B cell (primary cell): ENCODE measurements around the gene STAT2. TPM values are rescaled to one million over a fixed set of nuclear protein-coding genes. Genes with fewer than 3 reads are reported as not detected.
A peak's percentile ranks its signal among the peaks of the same experiment; 100 is the strongest.

Experiments used
- ATAC-seq: fragments of 200-7000 bp; cut with Tn5 transposase; one replicate; pipeline ENCODE4 v1.10.0; 2021; ENCODE audit warnings: low read depth, mild to moderate bottlenecking, moderate number of reproducible peaks, moderate library complexity
- CTCF ChIA-PET: fragments of 350-600 bp; sonication (Branson Sonifier 250); formaldehyde crosslinking; loops from one replicate; lab custom pipeline; 2021; ENCODE audit warnings: antibody characterized with exemption, inconsistent platforms; lab: Charles Lee
- POLR2A ChIA-PET: fragments of 350-600 bp; sonication (Branson Sonifier 250); formaldehyde crosslinking; loops from one replicate; lab custom pipeline; 2021; ENCODE audit warnings: antibody characterized with exemption; lab: Charles Lee
- DNase-seq: peaks from one replicate; pipeline ENCODE4 v3.0.0; 2013
- H2AFZ ChIP-seq: 2 replicates; pipeline ENCODE4 v1.6.1; 2012; ENCODE audit warnings: mild to moderate bottlenecking, low read depth, low read length; ENCODE audit not compliant: insufficient read depth, poor library complexity, severe bottlenecking
- H3K27ac ChIP-seq, 2 donors: 1 replicate in 1 of 2; 2 replicates in 1 of 2; pipeline ENCODE4 v1.5.1; 2012 to 2013; ENCODE audit warnings: low read length in 2 of 2, mild to moderate bottlenecking in 2 of 2, moderate library complexity in 1 of 2
- H3K27me3 ChIP-seq, 4 experiments: fragments of 200-600 bp in 1 of 4; sonication (generic) in 1 of 4; replicated peaks in 1 of 4; 1 replicate in 2 of 4; 2 replicates in 2 of 4; pipeline versions ENCODE4 v1.6.1 to v1.7.0; 2013 to 2016; ENCODE audit warnings: low read length in 3 of 4, mild to moderate bottlenecking in 2 of 4, mixed read lengths in 1 of 4, moderate library complexity in 1 of 4; ENCODE audit not compliant: insufficient read depth in 4 of 4, control insufficient read depth in 3 of 4; ENCODE audit errors: control extremely low read depth in 1 of 4
- H3K36me3 ChIP-seq, 2 experiments: replicated peaks in 1 of 2; 1 replicate in 1 of 2; 2 replicates in 1 of 2; pipeline versions ENCODE4 v1.6.1 to v1.7.1; 2013; ENCODE audit warnings: low read length in 1 of 2; ENCODE audit not compliant: insufficient read depth in 2 of 2, control insufficient read depth in 1 of 2; ENCODE audit errors: control extremely low read depth in 1 of 2, extremely low read depth in 1 of 2
- H3K4me1 ChIP-seq, 2 donors: fragments of 200-600 bp in 1 of 2; sonication (generic) in 1 of 2; 1 replicate in 1 of 2; 2 replicates in 1 of 2; pipeline versions ENCODE4 v1.5.1 to v1.6.1; 2013 to 2017; ENCODE audit warnings: low read length in 2 of 2; ENCODE audit not compliant: control insufficient read depth in 2 of 2, insufficient read depth in 2 of 2
- H3K4me2 ChIP-seq: replicated peaks from 2 replicates; pipeline ENCODE3; 2012; ENCODE audit warnings: mild to moderate bottlenecking, low read depth, low read length; ENCODE audit not compliant: poor library complexity, severe bottlenecking
- H3K4me3 ChIP-seq, 5 experiments: fragments of 200-600 bp in 1 of 5; sonication (generic) in 1 of 5; 1 replicate in 3 of 5; 2 replicates in 2 of 5; pipeline versions ENCODE4 v1.5.1 to v1.7.0; 2011 to 2016; ENCODE audit warnings: low read length in 4 of 5, mild to moderate bottlenecking in 4 of 5, low read depth in 2 of 5, control low read depth in 1 of 5, moderate library complexity in 1 of 5; ENCODE audit not compliant: insufficient read depth in 1 of 5; ENCODE audit errors: control extremely low read depth in 1 of 5, extremely low read depth in 1 of 5
- H3K79me2 ChIP-seq: fragments of 200-600 bp; sonication (generic); one replicate; pipeline ENCODE4 v1.6.0; 2016; ENCODE audit warnings: low read length; ENCODE audit not compliant: control insufficient read depth, insufficient read depth
- H3K9ac ChIP-seq: fragments of 200-600 bp; sonication (generic); 2 replicates; pipeline ENCODE4 v1.6.1; 2017; ENCODE audit warnings: mild to moderate bottlenecking, low read length, moderate library complexity
- H3K9me3 ChIP-seq, 3 donors: one replicate each; pipeline versions ENCODE4 v1.6.1 to v1.7.1; 2013; ENCODE audit warnings: low read length in 2 of 3; ENCODE audit not compliant: control insufficient read depth in 2 of 3, insufficient read depth in 1 of 3; ENCODE audit errors: control extremely low read depth in 1 of 3
- H4K20me1 ChIP-seq: 2 replicates; pipeline ENCODE4 v1.6.0; 2012; ENCODE audit warnings: mild to moderate bottlenecking, low read length; ENCODE audit not compliant: insufficient read depth, control insufficient read depth, poor library complexity, severe bottlenecking
- H3K27ac Mint-ChIP-seq: one replicate; pipeline ENCODE4 v1.8.0; 2021; ENCODE audit warnings: mixed read lengths
- H3K27me3 Mint-ChIP-seq: one replicate; pipeline ENCODE4 v1.8.0; 2021; ENCODE audit warnings: mixed read lengths
- H3K4me1 Mint-ChIP-seq: one replicate; pipeline ENCODE4 v1.8.0; 2021; ENCODE audit warnings: mixed read lengths
- H3K4me3 Mint-ChIP-seq: one replicate; pipeline ENCODE4 v1.8.0; 2021; ENCODE audit warnings: mixed read lengths
- H3K9me3 Mint-ChIP-seq: one replicate; pipeline ENCODE4 v1.8.0; 2022; ENCODE audit warnings: mixed read lengths; ENCODE audit not compliant: insufficient read depth
- EZH2 ChIP-seq: IDR thresholded peaks from 2 replicates; pipeline ENCODE4 v1.6.1; 2012; ENCODE audit warnings: borderline replicate concordance, low read depth, mild to moderate bottlenecking, moderate library complexity, low read length; ENCODE audit not compliant: insufficient read depth, poor library complexity, severe bottlenecking
- WGBS: methylation state at CpG from one replicate; pipeline ENCODE4 v1.1.5; 2013; ENCODE audit warnings: missing lambda C conversion rate; ENCODE audit not compliant: insufficient coverage; 5-methylcytosine and 5-hydroxymethylcytosine counted together
- intact Hi-C: fragments of 100-400 bp; cut with micrococcal nuclease; formaldehyde crosslinking; loops from one replicate; pipeline ENCODE4 v1.10.0; 2022
- polyA plus RNA-seq: library from polyadenylated mRNA; depleted of rRNA; stranded (reverse); fragments of >200 nt; gene quantifications from 2 replicates; pipeline ENCODE4 v1.2.3, GENCODE V29; 2012
- total RNA-seq, 2 donors: library from RNA; stranded (reverse); fragments of 120-200 nt in 1 of 2; gene quantifications; 1 replicate in 1 of 2; 2 replicates in 1 of 2; pipeline versions ENCODE4 v1.2.3 to v1.2.4, GENCODE V29; 2013 to 2022
- TF ChIP-seq, protein P1 (sequence below): fragments of 200-600 bp; IDR thresholded peaks from one replicate; pipeline ENCODE4 v1.8.0; 2022; ENCODE audit warnings: antibody characterized with exemption, mild to moderate bottlenecking

Gene STAT2
- total and polyA plus RNA-seq, 2 donors (not counting 1 experiment from before 2014, with no cell fraction given): 261 to 298 TPM

DNA sequence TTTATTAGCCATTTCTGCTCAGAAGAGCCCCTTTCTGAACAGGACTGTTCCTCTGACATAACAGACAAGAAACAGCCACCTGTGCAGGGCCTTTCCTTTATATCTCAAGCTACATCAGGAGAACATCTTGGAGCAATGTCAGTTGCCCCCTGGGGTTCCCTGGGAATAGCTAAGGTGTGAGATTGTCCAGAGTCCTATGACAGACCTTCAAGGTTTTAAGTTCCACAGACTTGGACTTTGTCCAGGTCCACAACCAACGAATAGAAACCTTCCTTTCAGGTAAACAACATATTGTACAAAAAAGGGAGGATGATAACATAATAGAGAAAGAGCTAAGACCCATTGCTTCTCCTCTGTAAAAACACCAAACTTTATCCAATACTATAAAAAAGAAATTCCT is 18.3 kb downstream of the STAT2 start:
- H4K20me1 ChIP-seq: no peaks in the 10 kb centered on the region
- TF ChIP-seq, protein P1, sequence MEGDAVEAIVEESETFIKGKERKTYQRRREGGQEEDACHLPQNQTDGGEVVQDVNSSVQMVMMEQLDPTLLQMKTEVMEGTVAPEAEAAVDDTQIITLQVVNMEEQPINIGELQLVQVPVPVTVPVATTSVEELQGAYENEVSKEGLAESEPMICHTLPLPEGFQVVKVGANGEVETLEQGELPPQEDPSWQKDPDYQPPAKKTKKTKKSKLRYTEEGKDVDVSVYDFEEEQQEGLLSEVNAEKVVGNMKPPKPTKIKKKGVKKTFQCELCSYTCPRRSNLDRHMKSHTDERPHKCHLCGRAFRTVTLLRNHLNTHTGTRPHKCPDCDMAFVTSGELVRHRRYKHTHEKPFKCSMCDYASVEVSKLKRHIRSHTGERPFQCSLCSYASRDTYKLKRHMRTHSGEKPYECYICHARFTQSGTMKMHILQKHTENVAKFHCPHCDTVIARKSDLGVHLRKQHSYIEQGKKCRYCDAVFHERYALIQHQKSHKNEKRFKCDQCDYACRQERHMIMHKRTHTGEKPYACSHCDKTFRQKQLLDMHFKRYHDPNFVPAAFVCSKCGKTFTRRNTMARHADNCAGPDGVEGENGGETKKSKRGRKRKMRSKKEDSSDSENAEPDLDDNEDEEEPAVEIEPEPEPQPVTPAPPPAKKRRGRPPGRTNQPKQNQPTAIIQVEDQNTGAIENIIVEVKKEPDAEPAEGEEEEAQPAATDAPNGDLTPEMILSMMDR: no peak
- no peak for TF ChIP-seq EZH2
- H3K36me3 ChIP-seq: peaks cover 3 to 42% of the 10 kb centered on the region in 2 experiments
- Mint-ChIP-seq H3K4me3 (no peak overlapping the region), H3K27me3 (no peaks in the 10 kb centered on the region), H3K4me1 (peaks cover 33% of the 10 kb centered on the region), H3K9me3 (no peaks in the 10 kb centered on the region), H3K27ac (peak overlapping the region; percentile 6)
- H3K9ac ChIP-seq: no peak overlapping the region
- ChIA-PET CTCF (interaction anchor here (2.2 to 2.4 kb wide), 2 partner anchors 18 to 122 kb away, joined by 6 to 10 read pairs; partner anchors contain the start of gene STAT2), POLR2A (interaction anchor here (1.0 to 2.1 kb wide), 2 partner anchors 8 to 18 kb away, joined by 7 read pairs; partner anchors contain the start of genes PAN2 and STAT2)
- H3K27me3 ChIP-seq: no peaks in the 10 kb centered on the region
- peaks cover 10% of the 10 kb centered on the region for H3K79me2 ChIP-seq
- ATAC-seq (no peak), DNase-seq (no peak)
- no peak overlapping the region for H2AFZ ChIP-seq
- no peak overlapping the region for H3K4me3 ChIP-seq
- peaks cover 26 to 33% of the 10 kb centered on the region in 2 donors for H3K4me1 ChIP-seq
- H3K4me2 ChIP-seq: no peak overlapping the region
- peak overlapping the region in 1 of 2 donors; percentile 14 for H3K27ac ChIP-seq
- intact Hi-C loops: no loop called here
- H3K9me3 ChIP-seq: no peaks in the 10 kb centered on the region
- WGBS: no CpG with 5 or more reads among the region's 1 CpG

DNA sequence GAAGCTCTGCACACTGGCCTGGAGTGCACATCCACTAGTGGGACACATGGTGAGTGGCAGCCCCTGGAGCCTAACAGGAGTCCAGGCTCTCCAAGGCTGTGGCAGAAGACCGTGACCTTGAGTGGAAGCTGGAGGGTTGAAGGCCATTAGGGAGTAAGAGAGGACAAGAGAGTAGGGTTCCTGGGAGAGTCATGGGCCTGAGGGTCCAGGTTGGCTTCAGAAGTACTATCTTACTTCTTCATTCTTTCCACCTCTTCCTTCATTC is 20.8 kb downstream of the STAT2 start:
- H3K27me3 ChIP-seq: no peaks in the 10 kb centered on the region
- ATAC-seq: no peak
- no CpG with 5 or more reads among the region's 1 CpG for WGBS
- POLR2A ChIA-PET: interaction anchor here (0.6 to 2.5 kb wide), 7 partner anchors 15 to 125 kb away, joined by 3 to 22 read pairs (median 5); partner anchors contain the start of genes CNPY2, CS, RNF41 and STAT2
- peak overlapping the region; percentile 81 for H3K4me2 ChIP-seq
- H3K4me3 Mint-ChIP-seq: peak overlapping the region; percentile 95
- CTCF ChIA-PET: interaction anchor here (0.5 to 7.6 kb wide), 6 partner anchors 20 to 126 kb away, joined by 4 to 45 read pairs (median 14); partner anchors contain the start of genes CNPY2, STAT2 and TIMELESS
- H3K27ac Mint-ChIP-seq: peak overlapping the region; percentile 99
- peak overlapping the region; percentile 86 to 88 for H3K27ac ChIP-seq
- peaks cover 35 to 43% of the 10 kb centered on the region in 2 donors for H3K4me1 ChIP-seq
- peaks cover 43% of the 10 kb centered on the region for H3K4me1 Mint-ChIP-seq
- peak overlapping the region; percentile 52 for H2AFZ ChIP-seq
- H3K9me3 Mint-ChIP-seq: no peaks in the 10 kb centered on the region
- peaks cover 0 to 28% of the 10 kb centered on the region in 2 experiments for H3K36me3 ChIP-seq
- peak overlapping the region; percentile 26 to 59 (median 48) for H3K4me3 ChIP-seq
- H3K27me3 Mint-ChIP-seq: no peaks in the 10 kb centered on the region
- H4K20me1 ChIP-seq: no peaks in the 10 kb centered on the region
- peaks cover 10% of the 10 kb centered on the region for H3K79me2 ChIP-seq
- intact Hi-C loops: loop anchor here (2.0 kb wide), 1 partner anchor 36 kb away; no protein-coding TSS in a partner anchor
- TF ChIP-seq, protein P1: no peak
- no peak for TF ChIP-seq EZH2
- H3K9ac ChIP-seq: peak overlapping the region; percentile 68
- no peak for DNase-seq
- no peaks in the 10 kb centered on the region for H3K9me3 ChIP-seq
